Skeletal muscle satellite cell (primary cell): ENCODE data around the gene PLCH2.

Source experiments
- H3K27me3 ChIP-seq: 2 replicates; pipeline ENCODE4 v1.7.0; 2013; ENCODE audit warnings: low read length; ENCODE audit not compliant: control insufficient read depth, insufficient read depth
- H3K36me3 ChIP-seq: 2 replicates; pipeline ENCODE4 v1.7.0; 2013; ENCODE audit warnings: mild to moderate bottlenecking, control low read depth, low read length; ENCODE audit not compliant: insufficient read depth
- H3K4me1 ChIP-seq: 2 replicates; pipeline ENCODE4 v1.7.0; 2013; ENCODE audit warnings: low read length; ENCODE audit not compliant: control insufficient read depth, insufficient read depth
- H3K4me2 ChIP-seq: 2 replicates; pipeline ENCODE4 v1.7.0; 2013; ENCODE audit warnings: mild to moderate bottlenecking, low read length
- H3K4me3 ChIP-seq: 2 replicates; pipeline ENCODE4 v1.7.0; 2013; ENCODE audit warnings: low read length
- H3K9ac ChIP-seq: 2 replicates; pipeline ENCODE4 v1.7.0; 2013; ENCODE audit warnings: mild to moderate bottlenecking, low read depth, low read length, moderate library complexity
- H3K9me3 ChIP-seq: replicated peaks from 2 replicates; pipeline ENCODE4 v1.7.0; 2013; ENCODE audit warnings: mild to moderate bottlenecking, control low read depth, low read length

Gene PLCH2

GRCh38 chr1:2509589-2509988 lies 33.5 kb downstream of the PLCH2 start:
- H3K27me3 ChIP-seq = peaks cover 3% of the 10 kb centered on the region
- H3K9me3 ChIP-seq = no peaks in the 10 kb centered on the region
- no peak overlapping the region for H3K4me3 ChIP-seq
- H3K4me2 ChIP-seq = no peak overlapping the region
- H3K4me1 ChIP-seq = peaks cover 16% of the 10 kb centered on the region
- no peak overlapping the region for H3K9ac ChIP-seq
- H3K36me3 ChIP-seq = peaks cover 48% of the 10 kb centered on the region

GRCh38 chr1:2510366-2511155 lies 34.5 kb downstream of the PLCH2 start:
- peaks cover 48% of the 10 kb centered on the region for H3K36me3 ChIP-seq
- H3K4me1 ChIP-seq = peaks cover 12% of the 10 kb centered on the region
- H3K9me3 ChIP-seq = no peaks in the 10 kb centered on the region
- H3K4me3 ChIP-seq = no peak overlapping the region
- H3K27me3 ChIP-seq = no peaks in the 10 kb centered on the region
- H3K4me2 ChIP-seq = no peak overlapping the region
- no peak overlapping the region for H3K9ac ChIP-seq

GRCh38 chr1:2512862-2513421 lies 36.9 kb downstream of the PLCH2 start:
- Histone ChIP-seq H3K9me3 (no peaks in the 10 kb centered on the region), H3K4me2 (no peak overlapping the region), H3K27me3 (no peaks in the 10 kb centered on the region), H3K36me3 (peaks cover 61% of the 10 kb centered on the region), H3K4me3 (no peak overlapping the region), H3K9ac (no peak overlapping the region), H3K4me1 (no peaks in the 10 kb centered on the region)

- no peak overlapping the region for H3K4me3 ChIP-seq
- no peak overlapping the region for H3K4me2 ChIP-seq
- no peak overlapping the region for H3K9ac ChIP-seq
- peaks cover 66% of the 10 kb centered on the region for H3K36me3 ChIP-seq
- no peaks in the 10 kb centered on the region for H3K27me3 ChIP-seq
- no peaks in the 10 kb centered on the region for H3K4me1 ChIP-seq
- H3K9me3 ChIP-seq = no peaks in the 10 kb centered on the region
These were observed 38.0 kb downstream of the PLCH2 start for GRCh38 chr1:2513939-2514652.

- Histone ChIP-seq H3K4me2 (no peak overlapping the region), H3K9me3 (no peaks in the 10 kb centered on the region), H3K4me1 (no peaks in the 10 kb centered on the region), H3K36me3 (peaks cover 65% of the 10 kb centered on the region), H3K9ac (no peak overlapping the region), H3K27me3 (no peaks in the 10 kb centered on the region), H3K4me3 (no peak overlapping the region)
These were observed 39.0 kb downstream of the PLCH2 start for GRCh38 chr1:2514863-2515762.

GRCh38 chr1:2515763-2516080 lies 39.6 kb downstream of the PLCH2 start:
- no peaks in the 10 kb centered on the region for H3K4me1 ChIP-seq
- no peak overlapping the region for H3K4me3 ChIP-seq
- no peak overlapping the region for H3K4me2 ChIP-seq
- H3K9ac ChIP-seq = no peak overlapping the region
- no peaks in the 10 kb centered on the region for H3K9me3 ChIP-seq
- peaks cover 68% of the 10 kb centered on the region for H3K36me3 ChIP-seq
- H3K27me3 ChIP-seq = no peaks in the 10 kb centered on the region

GRCh38 chr1:2516124-2516523 lies 40.0 kb downstream of the PLCH2 start:
- Histone ChIP-seq H3K9ac (no peak overlapping the region), H3K4me3 (no peak overlapping the region), H3K36me3 (peaks cover 69% of the 10 kb centered on the region)

GRCh38 chr1:2516946-2517345 lies 40.9 kb downstream of the PLCH2 start:
- Histone ChIP-seq H3K27me3 (no peaks in the 10 kb centered on the region), H3K36me3 (peaks cover 66% of the 10 kb centered on the region), H3K4me2 (no peak overlapping the region), H3K9me3 (no peaks in the 10 kb centered on the region), H3K4me1 (no peaks in the 10 kb centered on the region), H3K9ac (no peak overlapping the region), H3K4me3 (no peak overlapping the region)

More at GRCh38 chr1:2516124-2516523, 40.0 kb downstream of the PLCH2 start:
- Histone ChIP-seq H3K4me1 (no peaks in the 10 kb centered on the region), H3K27me3 (no peaks in the 10 kb centered on the region), H3K9me3 (no peaks in the 10 kb centered on the region), H3K4me2 (no peak overlapping the region)

- peaks cover 60% of the 10 kb centered on the region for H3K36me3 ChIP-seq
- no peak overlapping the region for H3K9ac ChIP-seq
- H3K9me3 ChIP-seq = no peaks in the 10 kb centered on the region
- H3K27me3 ChIP-seq = no peaks in the 10 kb centered on the region
- no peak overlapping the region for H3K4me3 ChIP-seq
- no peaks in the 10 kb centered on the region for H3K4me1 ChIP-seq
- H3K4me2 ChIP-seq = no peak overlapping the region
These were observed 41.9 kb downstream of the PLCH2 start for GRCh38 chr1:2517966-2518365.

GRCh38 chr1:2518528-2518927 lies 42.4 kb downstream of the PLCH2 start:
- no peak overlapping the region for H3K4me2 ChIP-seq
- H3K4me1 ChIP-seq = peaks cover 5% of the 10 kb centered on the region
- peaks cover 60% of the 10 kb centered on the region for H3K36me3 ChIP-seq
- no peak overlapping the region for H3K4me3 ChIP-seq
- no peaks in the 10 kb centered on the region for H3K9me3 ChIP-seq
- no peaks in the 10 kb centered on the region for H3K27me3 ChIP-seq
- no peak overlapping the region for H3K9ac ChIP-seq

- peaks cover 54% of the 10 kb centered on the region for H3K36me3 ChIP-seq
These were observed 43.1 kb downstream of the PLCH2 start for GRCh38 chr1:2519029-2519685.

More at GRCh38 chr1:2519029-2519685, 43.1 kb downstream of the PLCH2 start:
- Histone ChIP-seq H3K9ac (no peak overlapping the region), H3K4me3 (no peak overlapping the region), H3K4me1 (peaks cover 8% of the 10 kb centered on the region), H3K9me3 (no peaks in the 10 kb centered on the region), H3K4me2 (no peak overlapping the region), H3K27me3 (no peaks in the 10 kb centered on the region)
